H9 (cell line): ENCODE data around the gene BTBD1. TPM values are rescaled to one million over a fixed set of nuclear protein-coding genes. Genes with fewer than 3 reads are reported as not detected.

Experiments
- DNase-seq: peaks from one replicate; pipeline ENCODE4 v3.0.0-alpha.2; 2017
- H2AFZ ChIP-seq: one replicate; pipeline ENCODE4 v1.6.1; 2013; ENCODE audit warnings: mild to moderate bottlenecking, low read length, control low read depth, moderate library complexity
- H2AK5ac ChIP-seq: 2 replicates; pipeline ENCODE4 v1.6.1; 2013; ENCODE audit warnings: low read length, control low read depth, mixed read lengths; ENCODE audit not compliant: insufficient read length
- H2BK120ac ChIP-seq: one replicate; pipeline ENCODE4 v1.6.1; 2013; ENCODE audit warnings: low read depth, mild to moderate bottlenecking, low read length, control low read depth, inconsistent platforms; ENCODE audit not compliant: poor library complexity, severe bottlenecking
- H2BK12ac ChIP-seq: 2 replicates; pipeline ENCODE4 v1.6.1; 2013; ENCODE audit warnings: low read length, control low read depth, mixed read lengths, low read depth; ENCODE audit not compliant: insufficient read length
- H2BK15ac ChIP-seq: 2 replicates; pipeline ENCODE4 v1.6.1; 2013; ENCODE audit warnings: low read depth, low read length, control low read depth
- H2BK20ac ChIP-seq: one replicate; pipeline ENCODE4 v1.6.1; 2013; ENCODE audit warnings: low read depth, mild to moderate bottlenecking, low read length, control low read depth, inconsistent platforms; ENCODE audit not compliant: poor library complexity, severe bottlenecking
- H2BK5ac ChIP-seq: 2 replicates; pipeline ENCODE4 v1.6.1; 2013; ENCODE audit warnings: low read length, control low read depth, mixed read lengths; ENCODE audit not compliant: insufficient read length
- H3K14ac ChIP-seq: 2 replicates; pipeline ENCODE4 v1.6.1; 2013; ENCODE audit warnings: low read length, control low read depth; ENCODE audit not compliant: insufficient read depth
- H3K18ac ChIP-seq: 2 replicates; pipeline ENCODE4 v1.6.1; 2013; ENCODE audit warnings: low read depth, mild to moderate bottlenecking, mixed read lengths, low read length, control low read depth; ENCODE audit not compliant: insufficient read length
- H3K23ac ChIP-seq: 2 replicates; pipeline ENCODE4 v1.6.1; 2013; ENCODE audit warnings: low read length, control low read depth, mixed read lengths, low read depth; ENCODE audit not compliant: insufficient read length
- H3K23me2 ChIP-seq: 2 replicates; pipeline ENCODE4 v1.6.1; 2013; ENCODE audit warnings: low read depth, mild to moderate bottlenecking, mixed read lengths, low read length, control low read depth; ENCODE audit not compliant: insufficient read length, poor library complexity, severe bottlenecking
- H3K27ac ChIP-seq: 2 replicates; pipeline ENCODE4 v1.5.1; 2013; ENCODE audit warnings: low read length, control low read depth, mixed read lengths, low read depth; ENCODE audit not compliant: insufficient read length
- H3K27me3 ChIP-seq: 2 replicates; pipeline ENCODE4 v1.6.1; 2013; ENCODE audit warnings: low read length, control low read depth, inconsistent platforms; ENCODE audit not compliant: insufficient read depth
- H3K4ac ChIP-seq: 2 replicates; pipeline ENCODE4 v1.6.1; 2013; ENCODE audit warnings: low read depth, mild to moderate bottlenecking, control low read depth, inconsistent platforms, low read length, moderate library complexity
- H3K4me1 ChIP-seq: 2 replicates; pipeline ENCODE4 v1.6.1; 2013; ENCODE audit warnings: low read length, control low read depth, inconsistent platforms; ENCODE audit not compliant: insufficient read depth
- H3K4me2 ChIP-seq: 2 replicates; pipeline ENCODE4 v1.6.1; 2013; ENCODE audit warnings: low read length, control low read depth, mixed read lengths; ENCODE audit not compliant: insufficient read length, insufficient read depth
- H3K56ac ChIP-seq: 2 replicates; pipeline ENCODE4 v1.6.1; 2013; ENCODE audit warnings: low read depth, mild to moderate bottlenecking, mixed read lengths, low read length, control low read depth; ENCODE audit not compliant: insufficient read length
- H3K79me1 ChIP-seq: 2 replicates; pipeline ENCODE4 v1.6.1; 2013; ENCODE audit warnings: low read depth, mild to moderate bottlenecking, moderate library complexity, low read length, control low read depth, inconsistent platforms; ENCODE audit not compliant: insufficient read depth, poor library complexity, severe bottlenecking
- H3K79me2 ChIP-seq: 2 replicates; pipeline ENCODE4 v1.6.1; 2013; ENCODE audit warnings: low read length, control low read depth, inconsistent platforms; ENCODE audit not compliant: insufficient read depth
- H3K9ac ChIP-seq: 2 replicates; pipeline ENCODE4 v1.6.1; 2013; ENCODE audit warnings: low read length, control low read depth, mixed read lengths; ENCODE audit not compliant: insufficient read length; ENCODE audit errors: extremely low read depth
- H3K9me3 ChIP-seq: one replicate; pipeline ENCODE4 v1.6.1; 2013; ENCODE audit warnings: low read depth, low read length, inconsistent platforms; ENCODE audit not compliant: control insufficient read depth
- H3T11ph ChIP-seq: one replicate; pipeline ENCODE4 v1.6.1; 2013; ENCODE audit warnings: mild to moderate bottlenecking, low read length, control low read depth, inconsistent platforms
- H4K20me1 ChIP-seq: one replicate; pipeline ENCODE4 v1.6.1; 2013; ENCODE audit not compliant: control insufficient read depth, insufficient read length, insufficient read depth
- H4K5ac ChIP-seq: 2 replicates; pipeline ENCODE4 v1.6.1; 2013; ENCODE audit warnings: low read depth, mild to moderate bottlenecking, mixed read lengths, low read length, control low read depth; ENCODE audit not compliant: insufficient read length
- H4K8ac ChIP-seq: replicated peaks from 2 replicates; pipeline ENCODE4 v1.6.1; 2013; ENCODE audit warnings: low read length, control low read depth, mixed read lengths, low read depth; ENCODE audit not compliant: insufficient read length
- H4K91ac ChIP-seq: 2 replicates; pipeline ENCODE4 v1.6.1; 2013; ENCODE audit warnings: low read depth, mild to moderate bottlenecking, moderate library complexity, mixed read lengths, low read length, control low read depth; ENCODE audit not compliant: insufficient read length
- H3K27ac Mint-ChIP-seq, 3 experiments: 2 replicates in 2 of 3; 3 replicates in 1 of 3; pipeline ENCODE4 v1.8.0; 2020 to 2021; ENCODE audit warnings: mixed read lengths in 3 of 3, mild to moderate bottlenecking in 1 of 3, moderate library complexity in 1 of 3
- H3K27me3 Mint-ChIP-seq: 2 replicates; pipeline ENCODE4 v1.8.0; 2021; ENCODE audit warnings: low read depth, mild to moderate bottlenecking, moderate library complexity, mixed read lengths
- H3K36me3 Mint-ChIP-seq, 3 experiments: 2 replicates in 2 of 3; 3 replicates in 1 of 3; pipeline ENCODE4 v1.8.0; 2020 to 2021; ENCODE audit warnings: low read depth in 3 of 3, mixed read lengths in 3 of 3; ENCODE audit not compliant: insufficient read depth in 1 of 3
- H3K4me1 Mint-ChIP-seq, 2 experiments: 2 replicates each; pipeline ENCODE4 v1.8.0; 2020; ENCODE audit warnings: mixed read lengths in 2 of 2
- H3K4me3 Mint-ChIP-seq, 2 experiments: 2 replicates in 1 of 2; 3 replicates in 1 of 2; pipeline ENCODE4 v1.8.0; 2020 to 2021; ENCODE audit warnings: mild to moderate bottlenecking in 2 of 2, mixed read lengths in 2 of 2, moderate library complexity in 1 of 2
- H3K9me3 Mint-ChIP-seq, 2 experiments: 2 replicates in 1 of 2; 3 replicates in 1 of 2; pipeline ENCODE4 v1.8.0; 2020; ENCODE audit warnings: mild to moderate bottlenecking in 2 of 2, mixed read lengths in 2 of 2, moderate library complexity in 1 of 2
- CTCF ChIP-seq: fragments of 200-600 bp; sonication (generic); conservative IDR thresholded peaks from 3 replicates; pipeline ENCODE4 v1.8.0; 2021; ENCODE audit warnings: antibody characterized with exemption, mild to moderate bottlenecking
- WGBS: extraction: QIAGEN DNeasy Blood & Tissue Kit; methylation state at CpG from one replicate; pipeline ENCODE4 v1.1.7; 2013; ENCODE audit warnings: missing lambda C conversion rate, low lambda C conversion rate, mixed read lengths; ENCODE audit not compliant: insufficient read length; ENCODE audit errors: extremely low coverage; 5-methylcytosine and 5-hydroxymethylcytosine counted together
- total RNA-seq: library from RNA; stranded (reverse); gene quantifications from 2 replicates; pipeline ENCODE4 v1.2.1, GENCODE V29; 2021

The BTBD1 gene
- total RNA-seq, 1 experiment from 2014 or later, result 43.3 TPM

- Histone ChIP-seq H3K4me2 (no peak overlapping the region), H3K14ac (no peak overlapping the region; the same call in 1 of the 2 replicates), H3K9me3 (peaks cover 5% of the 10 kb centered on the region), H3K9ac (no peak overlapping the region), H3K23me2 (no peaks in the 10 kb centered on the region), H3K79me1 (no peaks in the 10 kb centered on the region), H3K56ac (no peak overlapping the region), H4K20me1 (no peaks in the 10 kb centered on the region), H3K79me2 (no peaks in the 10 kb centered on the region), H4K5ac (no peak overlapping the region), H2BK20ac (no peak overlapping the region), H2AK5ac (no peak overlapping the region), H4K8ac (no peak overlapping the region), H4K91ac (no peak overlapping the region), H3K27me3 (no peaks in the 10 kb centered on the region), H3K4me1 (no peaks in the 10 kb centered on the region), H3K23ac (no peak overlapping the region), H2BK120ac (no peak overlapping the region), H3K27ac (no peak overlapping the region), H2AFZ (no peak overlapping the region), H3K4ac (no peak overlapping the region), H2BK12ac (no peak overlapping the region), H2BK15ac (no peak overlapping the region), H2BK5ac (no peak overlapping the region), H3T11ph (no peak overlapping the region), H3K18ac (no peak overlapping the region)
- no peak for TF ChIP-seq CTCF
- DNase-seq, result no peak
- peaks cover 5 to 8% of the 10 kb centered on the region in 2 experiments for H3K4me1 Mint-ChIP-seq
- peak overlapping the region in 2 of 3 experiments; percentile 57 to 90; a peak in 2 of 7 replicates for H3K27ac Mint-ChIP-seq
- peaks cover 19% of the 10 kb centered on the region for H3K27me3 Mint-ChIP-seq
- H3K4me3 Mint-ChIP-seq, result no peak overlapping the region; a peak in 1 of 5 replicates
- no CpG with 5 or more reads among the region's 7 CpGs for WGBS
- H3K9me3 Mint-ChIP-seq, result peaks cover 13 to 14% of the 10 kb centered on the region in 2 experiments
- H3K36me3 Mint-ChIP-seq, result peaks cover 2 to 10% (median 4%) of the 10 kb centered on the region in 3 experiments; a peak in 5 of 7 replicates
Measured at GRCh38 chr15:83078712-83079111, 11.7 kb upstream of the BTBD1 start.
